Testis (tissue), 2 donors: ENCODE results near the gene GRK4.

ENCODE experiments used
- CTCF ChIP-seq, 3 experiments: fragments of 450-650 bp in 2 of 3; fragments of 200-600 bp in 1 of 3; sonication (generic) in 1 of 3; IDR thresholded peaks; one replicate each; pipeline ENCODE4 v1.5.1; 2016 to 2019; ENCODE audit warnings: antibody characterized with exemption in 3 of 3, mild to moderate bottlenecking in 2 of 3, moderate library complexity in 1 of 3
- POLR2A ChIP-seq: fragments of 450-650 bp; IDR thresholded peaks from one replicate; pipeline ENCODE4 v1.6.1; 2017; ENCODE audit warnings: antibody characterized with exemption, mild to moderate bottlenecking, moderate library complexity

- no peak for TF ChIP-seq POLR2A
- TF ChIP-seq CTCF (IDR thresholded peaks at IDR 0.05), result no peak
These were observed 5.0 kb downstream of the GRK4 start for GRCh38 chr4:2968381-2968780.
